HG02885 (cell line): ENCODE results near the gene ITPKC.

Experiments used
- ATAC-seq: cut with Tn5 transposase; IDR thresholded peaks from one replicate; pipeline ENCODE4 v1.9.1; 2021; ENCODE audit warnings: mild to moderate bottlenecking; ENCODE audit not compliant: unreplicated experiment, poor library complexity

The ITPKC gene

DNA sequence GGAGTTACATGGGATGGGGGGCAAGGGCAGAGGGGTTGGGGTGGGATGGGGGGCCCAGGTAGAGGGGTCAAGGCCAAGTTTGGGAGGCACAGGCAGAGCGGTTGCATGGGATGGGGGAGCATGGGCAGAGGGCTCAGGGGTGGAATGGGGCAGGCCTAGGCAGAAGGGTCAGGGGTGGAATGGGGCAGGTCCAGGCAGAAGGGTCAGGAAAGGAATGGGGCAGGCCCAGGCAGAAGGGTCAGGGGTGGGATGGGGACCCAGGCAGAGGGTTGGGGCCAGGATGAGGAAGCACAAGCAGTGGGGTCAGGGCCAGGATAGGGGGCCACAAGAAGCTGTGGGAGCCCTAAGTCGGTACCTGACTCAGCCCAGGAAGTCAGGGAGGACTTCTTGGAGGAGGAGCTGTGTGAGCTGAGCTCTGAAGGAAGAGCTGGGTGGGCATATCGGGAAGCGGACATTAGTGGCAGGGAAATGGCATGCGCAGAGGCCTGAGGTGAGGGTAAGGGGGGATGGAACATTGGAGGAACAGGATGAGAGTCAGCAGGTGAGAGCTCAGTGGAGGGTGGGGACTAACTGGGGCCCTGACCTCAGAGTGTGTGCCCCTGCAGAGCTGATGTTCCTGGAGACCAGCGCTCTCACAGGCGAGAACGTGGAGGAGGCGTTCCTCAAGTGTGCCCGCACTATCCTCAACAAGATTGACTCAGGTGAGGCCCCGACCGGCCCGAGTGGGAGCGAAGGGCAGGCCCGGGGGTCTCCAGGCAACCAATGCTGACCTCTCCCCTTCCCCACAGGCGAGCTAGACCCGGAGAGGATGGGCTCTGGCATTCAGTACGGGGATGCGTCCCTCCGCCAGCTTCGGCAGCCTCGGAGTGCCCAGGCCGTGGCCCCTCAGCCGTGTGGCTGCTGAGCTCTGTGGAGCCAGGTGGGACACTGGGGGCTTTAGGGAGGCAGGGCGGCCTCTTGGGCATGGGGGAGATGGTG, 69.4 kb downstream of the ITPKC start:
- no peak for ATAC-seq
